SW480 (cell line): ENCODE results near the gene S1PR2.
"Not testable (repeated sequence)": the region's sequence is repeated elsewhere in the genome, so short reads cannot be mapped to it uniquely, and the experiment has no call there.

Experiments
- DNase-seq: peaks from one replicate; pipeline ENCODE4 v3.0.0-alpha.2; 2016; ENCODE audit warnings: low spot score

S1PR2 gene

DNA sequence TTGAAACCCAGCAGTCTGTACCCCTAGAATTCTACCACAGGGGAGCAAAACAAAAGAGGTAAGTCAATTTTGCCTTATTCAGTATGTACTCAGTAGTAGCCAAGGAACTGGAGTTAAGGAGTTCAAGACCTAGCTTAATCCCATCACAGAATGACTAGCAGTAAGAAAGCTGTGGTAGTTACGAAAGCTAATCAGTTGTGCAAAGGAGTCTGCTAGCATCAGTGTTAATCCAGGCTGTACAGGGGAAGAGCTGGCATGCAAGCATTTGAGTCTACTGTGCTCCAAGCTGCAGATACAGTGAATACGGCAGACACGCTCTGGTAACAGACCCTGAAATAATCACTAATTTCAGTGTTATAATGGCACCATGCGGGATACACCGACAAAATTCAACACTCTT lies 41.1 kb downstream of the S1PR2 start:
- no peak for DNase-seq

DNA sequence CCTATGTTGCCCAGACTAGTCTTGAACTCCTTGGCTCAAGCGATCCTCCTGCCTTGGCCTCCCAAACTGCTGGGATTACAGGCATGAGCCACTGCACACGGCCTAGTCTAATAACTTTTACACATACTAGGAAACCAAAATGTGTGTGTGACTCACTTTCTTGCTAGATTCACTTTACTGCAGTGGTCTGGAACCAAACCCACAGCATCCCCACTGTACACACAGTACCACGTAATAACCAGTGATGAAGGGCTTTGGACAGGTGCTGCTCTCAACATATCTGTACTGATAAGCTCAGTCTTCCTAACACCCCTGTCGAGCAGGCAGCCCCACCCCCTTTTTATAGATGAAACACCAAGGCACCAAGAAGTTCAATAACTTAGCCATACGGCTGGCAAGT lies 41.5 kb downstream of the S1PR2 start:
- DNase-seq = no peak

DNA sequence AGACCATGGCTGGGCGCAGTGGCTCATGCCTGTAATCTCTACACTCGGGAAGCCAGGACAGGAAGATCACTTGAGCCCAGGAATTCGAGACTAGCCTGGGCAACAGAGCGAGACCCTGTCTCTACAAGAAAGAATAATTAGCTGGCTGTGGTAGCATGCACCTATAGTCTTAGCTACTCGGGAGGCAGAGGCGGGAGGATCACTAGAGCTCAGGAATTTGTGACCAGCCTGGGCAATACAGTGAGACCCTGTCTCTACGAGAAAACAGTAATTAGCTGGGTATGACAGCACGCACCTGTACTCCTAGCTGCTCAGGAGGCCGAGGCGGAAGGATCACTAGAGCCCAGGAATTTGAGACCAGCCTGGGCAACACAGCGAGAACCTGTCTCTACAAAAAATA lies 43.8 kb downstream of the S1PR2 start:
- DNase-seq = no peak

DNA sequence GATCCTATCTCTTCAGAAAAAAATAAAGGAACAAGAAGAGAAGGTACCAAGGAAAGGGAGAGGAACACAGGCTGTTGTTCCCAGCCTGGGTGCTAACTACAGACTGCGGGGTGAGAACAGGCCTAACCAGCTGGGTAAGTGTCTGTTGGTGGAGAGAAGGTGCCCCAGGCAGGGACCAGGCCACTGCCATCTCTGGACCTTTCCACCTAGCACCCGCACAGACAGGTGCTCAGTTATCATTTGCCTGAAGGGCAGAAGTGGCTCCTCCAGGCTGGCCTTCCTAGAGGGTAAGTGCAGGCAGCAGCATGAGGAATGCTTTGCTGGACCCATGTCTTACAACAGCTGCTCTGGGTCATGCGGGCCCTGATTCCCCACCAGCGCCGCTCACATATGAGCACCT lies 46.5 kb downstream of the S1PR2 start:
- DNase-seq = no peak

DNA sequence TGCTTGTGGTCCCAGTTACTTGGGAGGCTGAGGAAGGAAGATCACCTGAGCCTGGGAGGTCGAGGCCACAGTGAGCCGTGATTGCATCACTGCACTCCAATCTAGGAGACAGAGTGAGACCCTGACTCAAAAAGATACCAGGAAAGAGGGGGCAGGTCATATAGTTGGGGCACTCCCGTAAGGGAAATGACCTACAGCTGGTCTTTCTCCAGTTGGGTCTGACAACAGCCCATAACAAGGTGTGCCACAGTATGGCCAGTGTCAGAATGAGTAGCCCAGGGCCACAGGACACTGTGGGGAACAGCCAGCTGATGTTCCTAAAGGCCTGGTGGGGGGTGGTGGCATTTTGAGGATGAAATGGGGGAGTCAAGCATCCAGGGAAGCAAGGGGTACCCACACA lies 47.2 kb downstream of the S1PR2 start:
- DNase-seq = no peak

DNA sequence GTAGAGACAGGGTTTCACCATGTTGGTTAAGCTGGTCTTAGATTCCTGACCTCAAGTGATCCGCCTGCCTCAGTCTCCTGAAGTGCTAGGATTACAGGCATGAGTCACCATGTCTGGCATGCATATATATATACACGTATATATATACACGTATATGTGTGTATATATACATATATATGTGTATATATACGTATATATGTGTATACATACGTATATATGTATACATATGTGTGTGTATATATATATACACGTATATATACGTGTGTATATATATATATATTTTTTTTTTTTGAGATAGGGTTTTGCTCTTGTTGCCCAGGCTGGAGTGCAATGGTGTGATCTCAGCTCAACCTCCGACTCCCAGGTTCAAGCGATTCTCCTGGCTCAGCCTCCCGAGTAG lies 48.3 kb downstream of the S1PR2 start:
- no peak for DNase-seq

DNA sequence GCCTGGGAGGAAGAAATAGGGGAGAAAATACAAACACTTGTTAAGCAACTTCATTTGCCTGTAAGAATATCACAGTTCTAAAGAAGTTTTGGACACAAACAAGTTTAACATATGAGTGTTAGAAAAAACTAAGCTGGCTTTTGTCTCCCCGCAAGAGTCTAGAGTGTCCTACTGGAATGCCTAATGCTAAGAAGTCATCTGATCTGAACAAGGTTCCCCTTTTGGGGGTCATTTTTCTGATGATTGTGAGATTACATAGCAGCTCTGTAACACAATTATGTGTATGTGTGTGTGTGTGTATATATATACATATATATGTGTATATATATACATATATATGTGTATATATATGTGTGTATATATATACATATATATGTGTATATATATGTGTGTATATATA lies 49.1 kb downstream of the S1PR2 start:
- no peak for DNase-seq

DNA sequence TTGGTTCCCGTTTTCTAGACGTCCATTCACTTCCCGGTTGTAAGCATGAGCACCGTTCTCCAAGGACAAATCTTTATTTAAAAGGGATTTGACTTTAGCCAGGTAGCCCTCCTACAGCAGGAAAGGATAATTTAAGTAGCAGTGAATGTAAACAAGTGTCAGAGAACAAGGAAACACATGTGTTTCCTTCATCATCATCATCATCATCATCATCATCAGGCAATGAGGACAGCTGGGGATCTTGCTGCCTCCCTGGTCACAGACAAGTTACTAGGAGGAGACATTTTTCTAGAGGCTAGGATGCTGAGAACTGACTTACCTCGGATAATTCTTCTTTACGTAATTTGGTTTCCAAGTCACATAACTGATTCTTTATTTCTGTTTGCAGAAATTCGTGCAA lies 50.7 kb downstream of the S1PR2 start:
- no peak for DNase-seq

DNA sequence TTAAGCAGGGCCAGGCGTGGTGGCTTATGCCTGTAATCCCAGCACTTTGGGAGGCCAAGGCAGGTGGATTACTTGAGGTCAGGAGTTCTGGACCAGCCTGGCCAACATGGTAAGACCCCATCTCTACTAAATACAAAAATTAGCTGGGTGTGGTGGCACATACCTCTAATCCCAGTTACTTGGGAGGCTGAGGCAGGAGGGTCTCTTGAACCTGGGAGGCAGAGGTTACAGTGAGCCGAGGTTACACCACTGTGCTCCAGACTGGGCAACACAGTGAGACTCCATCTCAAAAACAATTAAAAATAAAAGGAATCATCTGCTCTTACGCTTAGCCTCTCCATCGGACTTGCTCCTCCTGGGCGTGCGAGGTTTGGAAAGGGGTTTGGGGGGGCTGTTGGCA lies 51.1 kb downstream of the S1PR2 start:
- DNase-seq = not testable (repeated sequence)

DNA sequence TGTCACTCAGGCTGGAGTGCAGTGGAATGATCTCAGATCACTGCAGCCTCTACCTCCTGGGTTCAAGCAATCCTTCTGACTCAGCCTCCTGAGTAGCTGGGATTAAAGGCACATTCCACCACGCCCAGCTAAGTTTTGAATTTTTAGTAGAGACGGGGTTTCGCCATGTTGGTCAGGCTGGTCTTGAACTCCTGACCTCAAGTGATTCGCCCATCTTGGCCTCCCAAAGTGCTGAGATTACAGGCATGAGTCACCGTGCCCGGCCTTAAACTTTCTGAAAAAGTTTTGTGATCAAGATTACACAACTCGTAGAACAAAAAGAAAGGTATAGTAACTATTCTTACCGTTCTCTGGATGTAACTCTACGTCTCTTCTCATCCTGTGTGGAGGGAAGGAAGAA lies 57.6 kb downstream of the S1PR2 start:
- no peak for DNase-seq
